ENCODE measurements around the gene SCARB1.

The SCARB1 gene

GRCh38 chr12:124836759-124837158 lies 26.9 kb downstream of the SCARB1 start:
- no peak overlapping the region for H3K27ac ChIP-seq (replicated peaks)
- DNase-seq (ENCODE audit: low read depth in 1 of 2, low spot score in 1 of 2): no peak
- TF ChIP-seq GABPA (IDR thresholded peaks at IDR 0.05; ENCODE audit: low read depth): no peak
- TF ChIP-seq SPI1 (IDR thresholded peaks at IDR 0.05; ENCODE audit: borderline replicate concordance, low read depth): no peak
- TF ChIP-seq REST (IDR thresholded peaks at IDR 0.05; ENCODE audit: insufficient replicate concordance, low read depth): no peak
- TF ChIP-seq CTCF (IDR thresholded peaks at IDR 0.05; ENCODE audit: insufficient read depth, low read length): no peak
- TF ChIP-seq POLR2AphosphoS5 (IDR thresholded peaks at IDR 0.05; ENCODE audit: low read depth): no peak
- no peaks in the 10 kb centered on the region for H3K27me3 ChIP-seq (ENCODE audit: insufficient read depth, poor library complexity, severe bottlenecking)
- no peak overlapping the region for H3K4me3 ChIP-seq (replicated peaks; ENCODE audit: insufficient read depth, low read length)

GRCh38 chr12:124835656-124836410 lies 27.8 kb downstream of the SCARB1 start:
- TF ChIP-seq REST (IDR thresholded peaks at IDR 0.05; ENCODE audit: insufficient replicate concordance, low read depth) (no peak), GABPA (IDR thresholded peaks at IDR 0.05; ENCODE audit: low read depth) (no peak), CTCF (IDR thresholded peaks at IDR 0.05; ENCODE audit: insufficient read depth, low read length) (no peak), POLR2AphosphoS5 (IDR thresholded peaks at IDR 0.05; ENCODE audit: low read depth) (no peak), SPI1 (IDR thresholded peaks at IDR 0.05; ENCODE audit: borderline replicate concordance, low read depth) (no peak)
- no peak for DNase-seq (ENCODE audit: low read depth in 1 of 2, low spot score in 1 of 2)

GRCh38 chr12:124834822-124835221 lies 28.8 kb downstream of the SCARB1 start:
- H3K4me3 ChIP-seq (replicated peaks; ENCODE audit: insufficient read depth, low read length): no peak overlapping the region
- no peaks in the 10 kb centered on the region for H3K27me3 ChIP-seq (ENCODE audit: insufficient read depth, poor library complexity, severe bottlenecking)
- TF ChIP-seq SPI1 (IDR thresholded peaks at IDR 0.05; ENCODE audit: borderline replicate concordance, low read depth) (no peak), POLR2AphosphoS5 (IDR thresholded peaks at IDR 0.05; ENCODE audit: low read depth) (no peak), GABPA (IDR thresholded peaks at IDR 0.05; ENCODE audit: low read depth) (no peak), CTCF (IDR thresholded peaks at IDR 0.05; ENCODE audit: insufficient read depth, low read length) (no peak), REST (IDR thresholded peaks at IDR 0.05; ENCODE audit: insufficient replicate concordance, low read depth) (no peak)
- H3K27ac ChIP-seq (replicated peaks): no peak overlapping the region
- no peak for DNase-seq (ENCODE audit: low read depth in 1 of 2, low spot score in 1 of 2)

More at GRCh38 chr12:124835656-124836410, 27.8 kb downstream of the SCARB1 start:
- Histone ChIP-seq H3K27ac (replicated peaks) (no peak overlapping the region), H3K4me3 (replicated peaks; ENCODE audit: insufficient read depth, low read length) (no peak overlapping the region), H3K27me3 (ENCODE audit: insufficient read depth, poor library complexity, severe bottlenecking) (no peaks in the 10 kb centered on the region)

Data from HL-60 (cell line).